DND-41 (cell line): ENCODE data around the gene MBP.
A peak's percentile ranks its signal among the peaks of the same experiment; 100 is the strongest.

Experiments used
- ATAC-seq: fragments of 200-7000 bp; cut with Tn5 transposase; 3 replicates; pipeline ENCODE4 v1.9.1; 2021; ENCODE audit warnings: low read depth; ENCODE audit not compliant: insufficient read depth
- DNase-seq: peaks from one replicate; pipeline ENCODE4 v3.0.0-alpha.2; 2020
- H2AFZ ChIP-seq: 2 replicates; pipeline ENCODE4 v1.6.0; 2012; ENCODE audit warnings: low read depth, low read length
- H3K27ac ChIP-seq: 2 replicates; pipeline ENCODE4 v1.5.1; 2012; ENCODE audit warnings: low read length, inconsistent platforms
- H3K27me3 ChIP-seq: fragments of 200-600 bp; sonication (generic); 2 replicates; pipeline ENCODE4 v1.6.0; 2012; ENCODE audit warnings: low read length, mild to moderate bottlenecking, inconsistent platforms; ENCODE audit not compliant: insufficient read depth, poor library complexity
- H3K36me3 ChIP-seq: 2 replicates; pipeline ENCODE4 v1.5.1; 2012; ENCODE audit warnings: low read length, inconsistent platforms; ENCODE audit not compliant: insufficient read depth
- H3K4me1 ChIP-seq: 2 replicates; pipeline ENCODE4 v1.5.1; 2012; ENCODE audit warnings: mild to moderate bottlenecking, low read length; ENCODE audit not compliant: insufficient read depth
- H3K4me2 ChIP-seq: 2 replicates; pipeline ENCODE4 v1.6.0; 2012; ENCODE audit warnings: mild to moderate bottlenecking, moderate library complexity, low read length, inconsistent platforms; ENCODE audit not compliant: insufficient read depth
- H3K4me3 ChIP-seq, 2 experiments: fragments of 200-600 bp in 1 of 2; shearing (Covaris generic) in 1 of 2; 2 replicates each; pipeline ENCODE4 v1.5.1; 2012 to 2016; ENCODE audit warnings: inconsistent platforms in 2 of 2, low read length in 2 of 2, mild to moderate bottlenecking in 2 of 2, low read depth in 1 of 2, moderate library complexity in 1 of 2
- H3K79me2 ChIP-seq: 2 replicates; pipeline ENCODE4 v1.6.0; 2012; ENCODE audit warnings: low read length, inconsistent platforms; ENCODE audit not compliant: insufficient read depth
- H3K9ac ChIP-seq: 2 replicates; pipeline ENCODE4 v1.6.0; 2012; ENCODE audit warnings: low read depth, mild to moderate bottlenecking, inconsistent platforms, low read length, moderate library complexity
- H3K9me3 ChIP-seq: 2 replicates; pipeline ENCODE4 v1.5.1; 2012; ENCODE audit warnings: low read length, moderate library complexity, mild to moderate bottlenecking, inconsistent platforms; ENCODE audit not compliant: insufficient read depth, severe bottlenecking
- H4K20me1 ChIP-seq: 2 replicates; pipeline ENCODE4 v1.6.0; 2012; ENCODE audit warnings: low read length; ENCODE audit not compliant: insufficient read depth
- EZH2 ChIP-seq: IDR thresholded peaks from 3 replicates; pipeline ENCODE4 v1.6.1; 2012; ENCODE audit warnings: borderline replicate concordance, low read depth, mild to moderate bottlenecking, moderate library complexity, low read length, inconsistent platforms; ENCODE audit not compliant: severe bottlenecking
- TF ChIP-seq, protein P1 (sequence below): IDR thresholded peaks from 2 replicates; pipeline ENCODE4 v1.5.1; 2012; ENCODE audit warnings: borderline replicate concordance, low read length, moderate library complexity, mild to moderate bottlenecking; ENCODE audit not compliant: poor library complexity, severe bottlenecking; ENCODE audit errors: extremely low read depth

The MBP gene

DNA sequence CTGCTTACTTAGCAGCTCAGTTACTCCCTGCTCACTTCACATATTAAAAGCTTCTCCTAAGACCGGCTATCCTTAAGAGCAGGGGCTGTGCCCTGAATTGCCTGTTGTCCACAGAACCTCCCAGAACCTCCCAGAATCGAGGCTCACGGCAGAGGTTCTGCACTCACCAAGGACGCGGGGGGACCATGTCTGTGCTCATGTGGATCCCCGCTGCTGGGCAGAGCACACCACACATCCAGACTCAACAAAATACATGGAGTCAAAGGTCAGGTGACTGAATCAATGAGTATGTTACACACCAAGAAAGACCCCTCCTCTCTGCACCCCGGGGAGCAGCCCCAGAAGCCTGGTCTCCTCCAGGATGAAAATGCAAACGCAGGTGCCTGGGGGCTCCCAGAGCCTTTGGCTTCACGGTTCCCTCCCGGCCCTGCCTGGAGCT, 149.0 kb downstream of the MBP start:
- H3K36me3 ChIP-seq, result peaks cover 2% of the 10 kb centered on the region; the same call in 1 of the 2 replicates
- no peaks in the 10 kb centered on the region for H3K27me3 ChIP-seq
- no peak overlapping the region for H3K4me2 ChIP-seq
- peaks cover 5% of the 10 kb centered on the region; the same call in 1 of the 2 replicates for H3K4me1 ChIP-seq
- 0 out of 2 replicates have a peak overlapping the region, but pooled peaks have one; percentile 3 for H2AFZ ChIP-seq
- H3K9ac ChIP-seq, result no peak overlapping the region
- no peaks in the 10 kb centered on the region for H3K79me2 ChIP-seq
- H3K27ac ChIP-seq, result peak overlapping the region; percentile 40
- H4K20me1 ChIP-seq, result no peaks in the 10 kb centered on the region
- no peaks in the 10 kb centered on the region for H3K9me3 ChIP-seq
- ATAC-seq (peak; percentile 22; the same call in 2 of the 3 replicates), DNase-seq (no peak)
- H3K4me3 ChIP-seq, result no peak overlapping the region
- TF ChIP-seq, protein P1, sequence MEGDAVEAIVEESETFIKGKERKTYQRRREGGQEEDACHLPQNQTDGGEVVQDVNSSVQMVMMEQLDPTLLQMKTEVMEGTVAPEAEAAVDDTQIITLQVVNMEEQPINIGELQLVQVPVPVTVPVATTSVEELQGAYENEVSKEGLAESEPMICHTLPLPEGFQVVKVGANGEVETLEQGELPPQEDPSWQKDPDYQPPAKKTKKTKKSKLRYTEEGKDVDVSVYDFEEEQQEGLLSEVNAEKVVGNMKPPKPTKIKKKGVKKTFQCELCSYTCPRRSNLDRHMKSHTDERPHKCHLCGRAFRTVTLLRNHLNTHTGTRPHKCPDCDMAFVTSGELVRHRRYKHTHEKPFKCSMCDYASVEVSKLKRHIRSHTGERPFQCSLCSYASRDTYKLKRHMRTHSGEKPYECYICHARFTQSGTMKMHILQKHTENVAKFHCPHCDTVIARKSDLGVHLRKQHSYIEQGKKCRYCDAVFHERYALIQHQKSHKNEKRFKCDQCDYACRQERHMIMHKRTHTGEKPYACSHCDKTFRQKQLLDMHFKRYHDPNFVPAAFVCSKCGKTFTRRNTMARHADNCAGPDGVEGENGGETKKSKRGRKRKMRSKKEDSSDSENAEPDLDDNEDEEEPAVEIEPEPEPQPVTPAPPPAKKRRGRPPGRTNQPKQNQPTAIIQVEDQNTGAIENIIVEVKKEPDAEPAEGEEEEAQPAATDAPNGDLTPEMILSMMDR, result no peak
- TF ChIP-seq EZH2, result no peak

DNA sequence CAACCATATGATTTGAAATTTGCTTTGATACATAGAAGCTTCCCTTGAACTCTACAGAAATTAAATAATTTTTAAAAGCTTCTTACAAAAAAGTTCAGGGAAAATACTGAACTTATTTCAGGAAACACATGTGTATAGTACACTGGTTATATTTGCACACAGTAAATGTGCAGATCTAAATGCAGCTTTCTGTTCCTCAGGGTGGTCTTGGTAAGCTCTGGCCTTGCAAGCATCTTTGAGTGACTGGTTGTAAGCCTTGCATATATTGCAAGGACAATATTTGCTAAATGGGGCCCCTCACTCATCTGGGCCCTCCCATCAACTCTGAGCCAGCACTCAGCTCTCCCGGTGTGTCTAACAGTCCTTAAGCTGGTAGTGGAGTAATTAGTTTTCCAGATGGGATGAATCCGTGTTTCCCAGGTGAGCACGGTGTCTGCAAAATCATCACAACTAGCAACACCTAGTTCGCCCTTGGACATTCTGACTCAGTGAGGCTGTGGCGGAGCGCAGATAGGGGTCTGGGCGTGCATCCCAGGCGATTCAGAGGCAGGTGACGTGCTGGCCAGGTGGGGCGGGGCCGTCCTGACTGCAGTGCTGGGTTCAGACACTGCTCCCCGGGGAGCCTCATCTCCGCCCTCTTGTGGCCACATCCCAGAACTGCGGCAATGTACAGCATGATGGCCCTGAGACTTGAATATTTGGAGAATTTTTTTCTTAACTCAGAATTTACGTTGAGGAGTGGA, 149.6 kb downstream of the MBP start:
- no peaks in the 10 kb centered on the region for H3K79me2 ChIP-seq
- DNase-seq, result peak; percentile 85
- H3K4me1 ChIP-seq, result peaks cover 5% of the 10 kb centered on the region; the same call in 1 of the 2 replicates
- no peaks in the 10 kb centered on the region for H3K27me3 ChIP-seq
- peak; percentile 94 for ATAC-seq
- H3K9ac ChIP-seq, result no peak overlapping the region
- no peak overlapping the region for H3K4me2 ChIP-seq
- H2AFZ ChIP-seq, result 0 out of 2 replicates have a peak overlapping the region, but pooled peaks have one; percentile 3
- H3K27ac ChIP-seq, result peak overlapping the region; percentile 40
- peaks cover 2% of the 10 kb centered on the region; the same call in 1 of the 2 replicates for H3K36me3 ChIP-seq
- TF ChIP-seq, protein P1, result peak; percentile 93
- no peak for TF ChIP-seq EZH2
- H3K4me3 ChIP-seq, result no peak overlapping the region
- H4K20me1 ChIP-seq, result no peaks in the 10 kb centered on the region
- no peaks in the 10 kb centered on the region for H3K9me3 ChIP-seq

DNA sequence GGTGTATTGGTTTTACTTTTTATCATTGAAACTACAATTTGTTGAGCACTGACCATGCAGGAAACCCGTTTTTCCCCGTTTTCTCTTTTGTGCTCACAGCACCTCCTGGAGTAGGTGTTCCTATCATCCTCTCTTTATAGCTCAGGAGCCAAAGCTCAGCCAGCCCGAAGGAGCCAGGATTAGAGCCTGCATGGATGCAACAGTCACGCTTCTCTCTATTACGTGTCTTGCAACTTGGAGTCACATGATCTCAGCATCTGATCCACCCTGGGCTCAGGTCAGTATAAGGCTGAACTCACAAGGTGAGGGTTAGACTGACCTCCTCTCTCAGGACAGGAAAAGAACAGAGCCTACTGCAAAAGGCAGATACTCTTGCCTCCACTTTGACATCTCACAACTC, 150.5 kb downstream of the MBP start:
- H3K79me2 ChIP-seq, result no peaks in the 10 kb centered on the region

More for the DNA sequence above, 150.5 kb downstream of the MBP start:
- H3K9ac ChIP-seq, result no peak overlapping the region
- DNase-seq (no peak), ATAC-seq (no peak)
- H3K27me3 ChIP-seq, result no peaks in the 10 kb centered on the region
- no peak for TF ChIP-seq EZH2
- TF ChIP-seq, protein P1, result no peak
- H2AFZ ChIP-seq, result no peak overlapping the region
- no peak overlapping the region for H3K4me2 ChIP-seq
- no peaks in the 10 kb centered on the region for H3K9me3 ChIP-seq
- H4K20me1 ChIP-seq, result no peaks in the 10 kb centered on the region
- H3K27ac ChIP-seq, result no peak overlapping the region
- H3K36me3 ChIP-seq, result peaks cover 2% of the 10 kb centered on the region; the same call in 1 of the 2 replicates
- peaks cover 5% of the 10 kb centered on the region; the same call in 1 of the 2 replicates for H3K4me1 ChIP-seq
- H3K4me3 ChIP-seq, result no peak overlapping the region
